HL-60/S4 treated with retinoic acid at 250 ng/mL for 4 days and 3 days (cell line): ENCODE data around the gene LAMA2.
"Not testable (repeated sequence)": the region's sequence is repeated elsewhere in the genome, so short reads cannot be mapped to it uniquely, and the experiment has no call there.

Experiments used
- in situ Hi-C: fragments of 300-500 bp; cut with MboI; formaldehyde crosslinking; loops from 2 replicates; pipeline ENCODE4 v1.7.0; 2022; ENCODE audit warnings: low sequenced_read_pairs

Gene LAMA2

GRCh38 chr6:129172279-129172995 is 289.5 kb downstream of the LAMA2 start:
- in situ Hi-C loops = not testable (repeated sequence)

- in situ Hi-C loops = no loop called here
Observed at GRCh38 chr6:129175066-129175465, 292.1 kb downstream of the LAMA2 start.

GRCh38 chr6:129177801-129178200 is 294.9 kb downstream of the LAMA2 start:
- in situ Hi-C loops = no loop called here

DNA sequence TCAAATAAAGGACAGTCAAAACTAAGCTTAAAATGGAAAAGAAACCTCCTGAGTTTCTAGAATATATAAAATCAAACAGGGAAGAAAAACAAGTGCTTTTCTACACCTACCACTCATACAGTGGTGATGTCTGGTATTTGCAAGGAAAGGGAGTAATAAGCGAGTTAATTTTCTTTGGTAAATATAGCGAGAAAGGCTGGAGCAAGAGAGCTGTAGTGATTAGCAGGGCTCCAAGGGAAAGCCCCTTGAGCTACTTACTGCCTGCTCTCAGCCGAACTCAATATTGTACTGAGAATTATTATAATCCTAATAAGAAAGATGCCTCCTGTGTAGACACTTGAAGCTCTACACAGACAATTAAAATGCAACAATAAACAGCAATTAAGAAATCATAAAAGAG is 296.3 kb downstream of the LAMA2 start:
- in situ Hi-C loops = no loop called here

DNA sequence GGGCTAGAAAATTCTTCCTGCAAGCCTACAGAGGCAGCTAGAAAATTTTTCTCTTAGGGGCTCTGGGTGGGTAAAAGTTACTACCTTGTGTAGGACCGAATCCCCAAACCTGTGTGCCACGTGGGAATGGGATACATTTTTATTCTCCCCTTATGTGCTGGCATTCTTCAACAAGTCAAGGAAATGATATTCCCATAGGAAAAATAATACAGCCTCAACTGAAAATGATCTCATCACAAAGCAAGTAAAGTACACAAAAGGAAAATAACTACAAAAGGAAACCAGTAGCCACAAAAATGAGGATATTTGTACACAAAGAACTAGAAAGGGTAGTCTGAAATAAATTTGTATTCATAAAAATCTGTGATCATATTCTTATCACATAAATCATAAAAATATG is 298.1 kb downstream of the LAMA2 start:
- in situ Hi-C loops = no loop called here

- in situ Hi-C loops = no loop called here
Observed at GRCh38 chr6:129183187-129183591, 300.3 kb downstream of the LAMA2 start.

DNA sequence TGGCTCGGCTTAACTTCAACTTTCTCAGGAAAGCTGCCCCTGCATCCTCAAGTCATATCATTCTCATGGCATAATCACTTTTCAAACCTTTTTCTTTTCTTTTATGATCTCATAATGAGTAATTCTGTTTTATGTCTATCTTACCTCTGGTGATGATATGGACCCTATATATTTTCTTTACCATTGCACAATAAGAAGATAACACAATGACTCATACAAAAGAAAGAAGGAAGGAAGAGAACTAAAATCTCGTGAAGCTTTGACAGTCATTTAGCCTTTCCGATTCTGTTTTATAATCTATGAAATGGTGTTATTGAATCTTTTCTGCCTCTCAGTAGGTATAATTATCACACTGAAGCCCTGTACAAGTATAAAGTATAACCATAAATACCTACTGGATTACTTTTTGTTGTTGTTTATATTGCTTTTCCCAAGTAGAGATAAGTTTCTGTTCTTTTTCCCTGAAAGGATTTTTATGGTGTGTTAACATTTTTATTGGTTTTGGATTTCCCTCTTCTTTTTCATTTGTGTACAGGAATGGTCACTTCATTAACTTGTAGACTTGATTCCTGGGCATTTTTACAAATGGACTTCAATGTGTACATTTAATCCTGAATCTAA is 300.9 kb downstream of the LAMA2 start:
- in situ Hi-C loops = no loop called here

DNA sequence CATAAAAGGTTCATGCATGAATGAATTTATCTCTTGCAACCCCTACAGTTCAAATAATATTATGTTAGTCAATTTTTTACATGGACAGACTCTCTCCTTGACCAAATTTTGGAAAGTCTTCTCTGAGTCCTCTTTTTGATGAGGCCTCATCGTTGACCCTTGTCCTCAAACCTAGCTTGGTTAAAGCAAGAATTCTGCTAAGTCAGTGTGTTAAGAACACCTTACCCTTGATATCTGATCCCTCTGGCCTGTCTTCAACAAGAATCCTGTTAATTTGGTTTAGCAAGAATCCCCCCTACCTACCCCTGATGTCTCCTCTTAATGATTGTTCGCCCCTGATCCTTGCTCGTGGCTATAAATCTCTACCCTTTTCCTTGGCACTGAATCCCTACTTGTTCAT is 301.4 kb downstream of the LAMA2 start:
- in situ Hi-C loops = no loop called here

DNA sequence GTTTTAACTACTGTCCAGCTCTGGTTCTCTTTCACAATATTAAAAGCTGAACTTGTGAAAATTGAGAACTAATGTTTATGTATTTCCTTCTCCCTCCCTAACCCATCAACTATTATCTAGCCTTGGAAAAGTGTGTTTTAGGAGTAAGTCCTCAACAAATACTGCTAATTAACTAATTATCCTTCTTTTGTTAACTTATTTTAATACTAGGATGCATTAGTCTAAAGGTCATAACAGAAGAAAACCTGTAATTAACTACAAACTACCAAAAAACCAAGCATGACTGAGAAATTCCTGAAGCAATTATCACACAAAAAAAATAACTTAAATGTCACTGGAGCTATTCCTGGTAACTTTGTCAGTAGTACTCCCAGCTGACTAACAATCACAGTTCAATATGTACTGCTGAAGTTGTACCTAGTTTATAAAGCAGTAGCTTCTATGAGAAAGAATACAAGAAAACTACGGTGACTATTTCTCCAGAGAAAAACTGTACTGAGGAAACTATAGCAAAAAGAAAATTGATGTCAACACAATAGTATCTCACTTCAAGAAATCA is 301.9 kb downstream of the LAMA2 start:
- in situ Hi-C loops = no loop called here

GRCh38 chr6:129186988-129187387 is 304.1 kb downstream of the LAMA2 start:
- in situ Hi-C loops = no loop called here

GRCh38 chr6:129188306-129188705 is 305.4 kb downstream of the LAMA2 start:
- in situ Hi-C loops = no loop called here

DNA sequence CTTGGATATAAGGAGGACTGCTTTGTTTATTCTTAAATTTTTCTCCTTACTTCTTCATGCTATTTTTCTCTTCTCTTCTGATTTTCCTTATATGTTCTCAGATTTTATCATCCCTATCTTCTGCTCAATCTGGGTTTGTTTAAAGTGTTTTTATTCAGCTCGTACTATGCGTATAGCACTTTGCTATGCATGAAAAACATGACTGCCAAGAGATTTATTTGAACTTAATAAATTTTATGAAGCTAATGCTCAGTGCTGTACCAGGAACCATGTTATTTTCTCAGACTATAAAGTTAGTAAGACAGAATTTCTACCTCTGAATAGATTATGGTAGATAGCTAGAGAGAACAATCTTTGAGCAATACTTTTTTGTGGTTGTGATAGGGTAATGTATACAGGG is 305.9 kb downstream of the LAMA2 start:
- in situ Hi-C loops = no loop called here

GRCh38 chr6:129189266-129189665 is 306.3 kb downstream of the LAMA2 start:
- in situ Hi-C loops = no loop called here

GRCh38 chr6:129191235-129191634 is 308.3 kb downstream of the LAMA2 start:
- in situ Hi-C loops = no loop called here

DNA sequence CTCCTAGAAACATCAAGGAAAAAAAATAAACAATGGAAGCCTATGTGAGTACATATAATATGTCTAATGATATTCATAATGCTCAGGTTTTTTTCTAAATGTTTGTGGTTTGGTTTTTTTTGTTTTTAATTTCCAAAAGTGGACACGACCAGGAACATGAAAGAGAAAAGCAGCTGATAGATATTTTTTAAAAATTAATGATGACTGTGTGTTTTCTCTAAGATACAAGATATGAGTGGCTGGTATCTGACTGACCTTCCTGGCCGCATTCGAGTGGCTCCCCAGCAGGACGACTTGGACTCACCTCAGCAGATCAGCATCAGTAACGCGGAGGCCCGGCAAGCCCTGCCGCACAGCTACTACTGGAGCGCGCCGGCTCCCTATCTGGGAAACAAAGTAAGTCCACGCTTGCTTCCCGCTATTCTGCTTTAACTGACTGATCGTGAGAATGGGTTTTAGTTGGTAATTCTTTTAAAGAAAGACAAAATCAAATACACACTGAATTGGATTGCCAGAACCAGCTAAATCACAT is 309.6 kb downstream of the LAMA2 start:
- in situ Hi-C loops = no loop called here

DNA sequence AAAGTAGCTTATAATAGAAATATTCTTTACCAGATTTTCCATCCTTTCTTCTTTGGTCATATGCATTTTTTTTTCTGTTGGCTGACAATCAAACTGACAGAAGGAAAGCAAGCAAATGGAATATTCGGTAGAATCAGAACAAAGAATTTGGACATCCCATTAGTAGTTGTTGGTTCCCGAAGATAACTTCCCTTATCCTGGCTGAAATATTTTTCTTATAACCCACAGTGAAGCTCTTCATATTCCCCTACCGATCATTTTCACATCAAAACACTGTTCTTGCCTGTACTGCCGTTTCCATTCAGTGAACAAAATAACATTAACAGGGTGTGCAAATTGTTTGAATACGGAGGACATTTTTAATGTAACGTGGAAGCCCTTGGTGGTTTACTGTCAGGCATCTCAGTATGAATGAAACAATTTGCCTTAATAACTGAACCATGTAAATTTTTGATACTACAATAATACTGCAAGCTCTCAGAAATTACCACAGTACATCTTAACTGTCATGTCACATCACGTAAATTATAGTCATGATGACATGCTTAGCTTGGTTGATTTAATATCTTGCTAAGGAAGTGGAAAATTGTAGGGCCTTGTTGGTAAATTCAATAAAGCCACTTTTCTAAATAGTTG is 311.5 kb downstream of the LAMA2 start:
- in situ Hi-C loops = no loop called here

- in situ Hi-C loops = no loop called here
Observed at GRCh38 chr6:129195161-129195560, 312.2 kb downstream of the LAMA2 start.

DNA sequence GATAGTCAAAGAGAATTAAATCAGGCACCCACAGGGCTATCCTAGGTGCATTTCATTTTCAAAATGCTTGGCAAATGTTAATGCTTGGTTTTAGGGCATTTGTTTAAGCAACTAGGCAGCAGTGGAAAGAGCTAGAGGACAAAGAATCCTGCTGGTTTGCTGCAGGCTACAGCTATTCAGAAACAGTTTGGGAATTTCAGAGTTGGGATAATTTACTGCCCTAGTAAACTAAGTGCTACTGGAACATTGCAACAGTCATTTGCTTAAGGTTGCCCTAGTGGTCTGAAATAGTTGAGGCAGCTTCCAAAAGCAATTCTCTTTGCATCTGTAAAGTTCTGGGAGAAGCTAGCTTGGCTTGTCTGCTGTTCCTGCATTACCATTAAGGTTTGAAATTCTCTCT is 312.7 kb downstream of the LAMA2 start:
- in situ Hi-C loops = no loop called here

- in situ Hi-C loops = no loop called here
Observed at GRCh38 chr6:129197154-129197553, 314.2 kb downstream of the LAMA2 start.

- in situ Hi-C loops = no loop called here
Observed at GRCh38 chr6:129200151-129200550, 317.2 kb downstream of the LAMA2 start.

DNA sequence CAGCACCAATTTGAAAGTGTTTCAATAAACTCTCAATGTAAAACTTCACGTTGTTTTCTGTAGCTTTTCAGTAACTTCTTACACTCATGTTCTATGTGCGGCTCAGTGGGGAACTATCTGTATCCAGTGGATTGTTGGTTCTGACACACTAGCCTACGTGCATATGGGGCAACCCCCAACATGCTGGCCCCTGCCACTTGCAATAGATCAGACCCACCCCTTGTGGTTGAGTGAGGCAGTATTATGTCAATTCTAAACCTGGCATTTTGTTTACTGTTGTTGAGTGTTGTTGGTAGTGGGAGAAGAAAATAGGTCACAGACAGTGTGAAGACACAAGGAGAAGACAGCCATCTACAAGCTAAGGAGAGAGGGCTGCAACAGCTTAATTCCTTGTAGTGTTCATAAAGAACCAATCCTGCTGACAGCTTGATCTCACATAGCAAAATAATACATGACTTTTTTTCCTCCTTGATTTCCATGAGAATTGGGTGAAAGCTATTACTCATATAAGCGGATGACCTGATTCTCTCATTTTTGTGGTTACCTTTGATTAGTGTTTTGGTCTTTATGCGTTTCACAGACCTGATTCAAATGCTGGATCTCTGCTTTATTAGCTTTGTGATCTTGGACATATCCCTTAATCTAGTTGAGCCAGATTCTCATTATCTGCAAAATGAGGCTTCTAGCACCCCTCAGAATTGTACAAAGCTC is 320.4 kb downstream of the LAMA2 start:
- in situ Hi-C loops = no loop called here
